ENCODE results near the gene FAM110D. TPM values are rescaled to one million over a fixed set of nuclear protein-coding genes. Genes with fewer than 3 reads are reported as not detected.

FAM110D gene
- total RNA-seq, 1 donor from 2014 or later, result not detected

DNA sequence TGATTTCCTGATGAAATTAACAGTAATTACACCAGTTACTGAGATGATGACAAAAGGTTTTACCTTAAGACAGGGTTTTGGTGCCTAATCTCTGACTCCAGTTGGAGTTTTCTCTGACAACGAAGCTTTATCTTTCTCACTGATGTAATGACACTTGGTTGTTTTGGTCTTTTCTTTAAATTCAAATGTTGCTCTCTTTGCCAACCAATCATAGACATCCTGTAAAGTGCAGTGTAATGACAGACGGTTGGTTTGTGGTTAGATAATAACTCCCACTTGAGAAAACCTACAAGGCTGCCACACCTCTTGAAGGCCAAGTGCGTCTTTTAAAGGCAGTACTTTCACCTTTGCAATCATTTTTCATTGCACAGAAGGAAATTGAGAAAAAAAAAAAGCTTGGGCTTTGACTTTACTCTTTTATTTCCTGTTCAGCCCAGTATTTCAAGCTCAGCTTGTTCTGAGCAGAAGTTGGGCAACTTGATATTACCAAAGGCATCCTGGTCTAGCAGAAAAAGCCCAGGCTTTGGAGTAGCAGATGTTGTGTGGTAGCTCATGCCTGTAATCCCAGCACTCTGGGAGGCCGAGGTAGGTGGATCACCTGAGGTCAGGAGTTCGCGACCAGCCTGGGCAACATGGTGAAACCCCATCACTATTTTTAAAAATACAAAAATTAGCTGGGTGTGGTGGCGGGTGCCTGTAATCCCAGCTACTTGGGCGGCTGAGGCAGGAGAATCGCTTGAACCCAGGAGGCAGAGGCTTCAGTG lies 32.4 kb upstream of the FAM110D start:
- TF ChIP-seq, protein P1, sequence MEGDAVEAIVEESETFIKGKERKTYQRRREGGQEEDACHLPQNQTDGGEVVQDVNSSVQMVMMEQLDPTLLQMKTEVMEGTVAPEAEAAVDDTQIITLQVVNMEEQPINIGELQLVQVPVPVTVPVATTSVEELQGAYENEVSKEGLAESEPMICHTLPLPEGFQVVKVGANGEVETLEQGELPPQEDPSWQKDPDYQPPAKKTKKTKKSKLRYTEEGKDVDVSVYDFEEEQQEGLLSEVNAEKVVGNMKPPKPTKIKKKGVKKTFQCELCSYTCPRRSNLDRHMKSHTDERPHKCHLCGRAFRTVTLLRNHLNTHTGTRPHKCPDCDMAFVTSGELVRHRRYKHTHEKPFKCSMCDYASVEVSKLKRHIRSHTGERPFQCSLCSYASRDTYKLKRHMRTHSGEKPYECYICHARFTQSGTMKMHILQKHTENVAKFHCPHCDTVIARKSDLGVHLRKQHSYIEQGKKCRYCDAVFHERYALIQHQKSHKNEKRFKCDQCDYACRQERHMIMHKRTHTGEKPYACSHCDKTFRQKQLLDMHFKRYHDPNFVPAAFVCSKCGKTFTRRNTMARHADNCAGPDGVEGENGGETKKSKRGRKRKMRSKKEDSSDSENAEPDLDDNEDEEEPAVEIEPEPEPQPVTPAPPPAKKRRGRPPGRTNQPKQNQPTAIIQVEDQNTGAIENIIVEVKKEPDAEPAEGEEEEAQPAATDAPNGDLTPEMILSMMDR (IDR thresholded peaks at IDR 0.05), result no peak
- DNase-seq (ENCODE audit: extremely low spot score, unreplicated experiment), result peak; percentile 32
- Mint-ChIP-seq H3K9me3 (ENCODE audit: unreplicated experiment) (no peaks in the 10 kb centered on the region), H3K27ac (ENCODE audit: unreplicated experiment) (no peak overlapping the region), H3K4me3 (ENCODE audit: unreplicated experiment) (no peak overlapping the region), H3K4me1 (ENCODE audit: unreplicated experiment) (no peaks in the 10 kb centered on the region), H3K36me3 (ENCODE audit: unreplicated experiment) (peaks cover 13% of the 10 kb centered on the region), H3K27me3 (ENCODE audit: unreplicated experiment) (peaks cover 10% of the 10 kb centered on the region)

DNA sequence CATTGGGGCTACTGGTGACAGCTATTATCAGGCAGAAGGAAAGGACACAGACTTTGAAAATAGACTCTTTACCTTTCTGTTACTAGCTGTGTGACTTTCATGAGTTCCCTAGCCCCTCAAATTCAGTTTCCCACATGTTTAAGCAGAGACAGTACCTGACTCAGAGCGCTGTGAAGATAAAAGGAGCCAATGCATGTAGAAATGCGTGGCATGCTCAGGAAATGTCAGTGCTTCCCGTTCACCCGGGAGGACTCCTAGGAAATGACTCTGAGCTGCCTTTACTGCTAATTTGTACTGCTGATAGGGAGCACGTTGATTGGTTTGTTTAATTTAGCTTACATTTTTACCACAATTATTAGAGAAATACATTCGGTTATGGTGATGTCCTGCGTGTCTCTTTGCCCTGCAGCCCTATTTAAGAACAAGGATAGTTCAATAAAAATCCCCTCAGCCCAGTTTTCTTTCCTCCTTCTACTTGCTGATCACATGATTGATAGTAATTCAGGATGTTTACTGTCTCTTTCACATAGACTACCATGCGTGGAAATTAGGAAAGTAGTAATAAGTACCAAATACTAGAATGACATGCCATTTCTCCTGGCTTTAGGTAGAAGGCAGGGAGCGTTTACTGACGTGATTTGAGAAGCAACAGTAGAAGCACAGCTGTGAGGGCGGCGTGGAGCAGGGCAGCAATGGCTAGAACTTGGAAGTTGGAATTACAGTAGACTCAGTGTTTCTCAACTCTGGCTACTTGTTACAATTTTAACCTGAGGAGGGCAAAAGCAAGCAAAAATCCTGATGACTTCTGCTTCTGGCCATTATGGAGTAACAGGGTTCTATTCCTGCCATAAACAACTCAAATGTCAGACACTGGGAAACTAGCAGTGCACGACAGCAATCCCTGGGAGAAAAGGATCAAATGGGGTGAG lies 31.4 kb upstream of the FAM110D start:
- Mint-ChIP-seq H3K27ac (ENCODE audit: unreplicated experiment) (no peak overlapping the region), H3K4me1 (ENCODE audit: unreplicated experiment) (no peaks in the 10 kb centered on the region), H3K9me3 (ENCODE audit: unreplicated experiment) (no peaks in the 10 kb centered on the region), H3K36me3 (ENCODE audit: unreplicated experiment) (peaks cover 8% of the 10 kb centered on the region), H3K4me3 (ENCODE audit: unreplicated experiment) (no peak overlapping the region), H3K27me3 (ENCODE audit: unreplicated experiment) (peaks cover 13% of the 10 kb centered on the region)
- TF ChIP-seq, protein P1 (IDR thresholded peaks at IDR 0.05), result no peak
- DNase-seq (ENCODE audit: extremely low spot score, unreplicated experiment), result peak; percentile 44

DNA sequence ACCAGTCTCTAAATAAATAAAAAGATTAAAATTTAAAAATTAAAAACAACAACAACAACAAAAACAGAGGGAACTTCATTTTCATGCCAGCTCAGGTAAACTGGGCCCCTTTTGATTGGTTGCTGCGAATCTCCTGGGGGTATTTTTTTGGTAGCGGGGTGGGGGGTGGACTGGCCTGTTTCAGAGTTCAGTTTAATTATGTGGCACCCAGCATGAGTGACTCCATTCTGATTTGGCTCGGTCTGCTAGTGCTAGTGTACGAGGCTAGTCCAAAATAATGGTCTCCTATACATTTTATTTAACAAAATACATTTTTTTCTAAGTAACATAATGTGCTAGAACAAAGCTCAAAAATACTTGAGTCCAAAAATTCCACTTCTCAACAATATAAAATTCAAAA lies 29.1 kb upstream of the FAM110D start:
- DNase-seq (ENCODE audit: extremely low spot score, unreplicated experiment), result peak; percentile 6
- no peak overlapping the region for H3K27ac Mint-ChIP-seq (ENCODE audit: unreplicated experiment)
- peaks cover 13% of the 10 kb centered on the region for H3K27me3 Mint-ChIP-seq (ENCODE audit: unreplicated experiment)
- H3K9me3 Mint-ChIP-seq (ENCODE audit: unreplicated experiment), result no peaks in the 10 kb centered on the region
- TF ChIP-seq, protein P1 (IDR thresholded peaks at IDR 0.05), result no peak
- H3K4me1 Mint-ChIP-seq (ENCODE audit: unreplicated experiment), result no peaks in the 10 kb centered on the region
- no peak overlapping the region for H3K4me3 Mint-ChIP-seq (ENCODE audit: unreplicated experiment)
- peaks cover 5% of the 10 kb centered on the region for H3K36me3 Mint-ChIP-seq (ENCODE audit: unreplicated experiment)

DNA sequence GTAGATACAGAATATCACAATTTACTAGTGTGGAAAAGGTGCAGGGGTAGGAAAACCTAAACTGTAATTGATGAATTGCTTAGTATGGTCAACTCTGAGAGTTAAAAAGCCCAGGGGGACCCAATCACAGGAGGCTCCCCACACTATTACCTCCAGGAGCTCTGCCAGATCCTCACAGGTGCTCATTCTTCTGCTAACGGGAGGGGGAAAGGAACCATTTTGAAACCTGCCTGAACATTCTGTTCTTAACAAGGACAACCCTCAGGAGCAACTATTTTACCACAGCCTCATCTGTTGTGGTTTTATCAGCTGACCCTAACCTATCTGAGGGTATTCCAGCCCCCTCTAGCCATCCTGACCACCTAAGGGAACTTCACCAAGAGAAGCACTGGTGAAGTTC lies 28.2 kb upstream of the FAM110D start:
- H3K36me3 Mint-ChIP-seq (ENCODE audit: unreplicated experiment), result peaks cover 2% of the 10 kb centered on the region
- peaks cover 8% of the 10 kb centered on the region for H3K9me3 Mint-ChIP-seq (ENCODE audit: unreplicated experiment)
- no peak overlapping the region for H3K4me3 Mint-ChIP-seq (ENCODE audit: unreplicated experiment)
- H3K27ac Mint-ChIP-seq (ENCODE audit: unreplicated experiment), result no peak overlapping the region
- no peaks in the 10 kb centered on the region for H3K4me1 Mint-ChIP-seq (ENCODE audit: unreplicated experiment)
- H3K27me3 Mint-ChIP-seq (ENCODE audit: unreplicated experiment), result peaks cover 13% of the 10 kb centered on the region
- DNase-seq (ENCODE audit: extremely low spot score, unreplicated experiment), result peak; percentile 38
- TF ChIP-seq, protein P1 (IDR thresholded peaks at IDR 0.05), result no peak

Measured in osteocyte (in vitro differentiated cells).